ENCODE data around the gene APPBP2. TPM values are rescaled to one million over a fixed set of nuclear protein-coding genes. Genes with fewer than 3 reads are reported as not detected.
A peak's percentile ranks its signal among the peaks of the same experiment; 100 is the strongest.

Gene APPBP2
- total and polyA plus RNA-seq, 2 of the 8 experiments (the other 6 are each of a cell fraction or from before 2014, with no cell fraction given), result 3.3 to 18.0 TPM

DNA sequence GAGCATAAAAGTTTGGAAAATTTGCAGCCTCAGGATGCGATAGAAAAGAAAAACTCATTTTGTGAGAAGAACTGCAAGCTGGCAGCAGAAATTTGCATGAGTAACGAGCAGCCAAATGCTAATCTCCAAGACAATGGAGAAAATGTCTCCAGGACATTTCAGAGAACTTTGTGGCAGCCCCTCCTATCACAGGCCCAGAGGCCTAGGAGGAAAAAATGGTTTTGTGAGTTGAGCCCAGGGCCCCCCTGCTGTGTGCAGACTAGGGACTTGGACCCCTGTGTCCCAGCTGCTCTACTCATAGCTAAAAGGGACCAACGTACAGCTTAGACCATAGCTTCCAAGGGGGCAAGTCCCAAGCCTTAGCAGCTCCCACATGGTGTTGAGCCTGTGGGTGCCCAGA lies 34.3 kb downstream of the APPBP2 start:
- H4K8ac ChIP-seq (ENCODE audit: extremely low read depth, insufficient read depth, low read length), result no peak overlapping the region
- no peak overlapping the region for H2AK5ac ChIP-seq (ENCODE audit: low read depth, low read length)
- no peak overlapping the region for H2AFZ ChIP-seq (ENCODE audit: low read length)
- H3K4me1 ChIP-seq (replicated peaks in 1 of 4; ENCODE audit: control insufficient read depth in 3 of 4, insufficient read depth in 4 of 4, low read length in 3 of 4), result no peaks in the 10 kb centered on the region
- 93% methylated on average over 3 of the region's 3 CpGs; no CpG with 5 or more reads in 1 of the 2 experiments for WGBS, 2 experiments (ENCODE audit: extremely low coverage in 1 of 2, insufficient coverage in 1 of 2, insufficient read length in 1 of 2, insufficient replicate concordance in 2 of 2, low coverage in 1 of 2, low lambda C conversion rate in 2 of 2, missing lambda C conversion rate in 1 of 2)
- H2BK120ac ChIP-seq (replicated peaks; ENCODE audit: low read depth, low read length), result no peak overlapping the region
- peaks cover 57% of the 10 kb centered on the region in 2 experiments for H3K9me3 ChIP-seq (ENCODE audit: insufficient read depth in 2 of 2, low read depth in 1 of 2, low read length in 1 of 2)
- no peak overlapping the region for H3K18ac ChIP-seq (ENCODE audit: extremely low read depth, low read length)
- peaks cover 0 to 87% (median 38%) of the 10 kb centered on the region in 4 experiments; a peak in 6 of 8 replicates for H3K36me3 ChIP-seq (ENCODE audit: control insufficient read depth in 2 of 4, insufficient read depth in 4 of 4, low read length in 3 of 4)
- H4K20me1 ChIP-seq (replicated peaks in 1 of 2; ENCODE audit: control insufficient read depth in 1 of 2, insufficient read depth in 2 of 2, low read length in 2 of 2), result no peaks in the 10 kb centered on the region
- FAIRE-seq (no peak), DNase-seq (ENCODE audit: low read depth in 1 of 2, low spot score in 2 of 2) (peak in 1 of 2 experiments; percentile 54)
- no peak overlapping the region for H2BK20ac ChIP-seq (ENCODE audit: low read length)
- H3K56ac ChIP-seq (replicated peaks; ENCODE audit: insufficient read length, low read depth, low read length), result no peak overlapping the region
- H3K23ac ChIP-seq (ENCODE audit: insufficient read length), result no peak overlapping the region
- no peaks in the 10 kb centered on the region for H3K23me2 ChIP-seq (ENCODE audit: low read depth, low read length)
- ChIA-PET CTCF (ENCODE audit: partially characterized antibody) (no interaction called here), POLR2A (ENCODE audit: partially characterized antibody) (no interaction called here)
- no peaks in the 10 kb centered on the region for H3K79me1 ChIP-seq (ENCODE audit: low read depth, low read length)
- H3K9ac ChIP-seq (replicated peaks in 1 of 4; ENCODE audit: extremely low read depth in 1 of 4, low read depth in 3 of 4, low read length in 3 of 4), result no peak overlapping the region
- no peak overlapping the region for H3K4me2 ChIP-seq (ENCODE audit: insufficient read depth in 1 of 2, low read depth in 2 of 2, low read length in 2 of 2)
- no peak overlapping the region for H2BK5ac ChIP-seq (ENCODE audit: low read depth, low read length)
- no peak overlapping the region for H4K5ac ChIP-seq (ENCODE audit: insufficient read length, low read depth, low read length)
- H3K4ac ChIP-seq (replicated peaks; ENCODE audit: insufficient read length, low read depth, low read length), result no peak overlapping the region
- no peaks in the 10 kb centered on the region for H3K27me3 ChIP-seq (replicated peaks in 1 of 4; ENCODE audit: control insufficient read depth in 3 of 4, extremely low read depth in 1 of 4, insufficient read depth in 3 of 4, low read length in 3 of 4)
- no peak overlapping the region for H2BK12ac ChIP-seq (ENCODE audit: low read depth, low read length)
- no peak overlapping the region for H3K27ac ChIP-seq (ENCODE audit: low read depth, low read length)
- H3K14ac ChIP-seq (ENCODE audit: insufficient read length), result no peak overlapping the region
- no peak overlapping the region for H4K91ac ChIP-seq (replicated peaks; ENCODE audit: insufficient read length, low read length)
- no peaks in the 10 kb centered on the region for H3K79me2 ChIP-seq (ENCODE audit: control insufficient read depth in 1 of 2, insufficient read depth in 2 of 2, low read length in 2 of 2)
- no peak overlapping the region for H3K4me3 ChIP-seq (ENCODE audit: extremely low read depth in 1 of 4, insufficient read depth in 2 of 4, low read depth in 3 of 4, low read length in 4 of 4)
- H2BK15ac ChIP-seq (ENCODE audit: low read length), result no peak overlapping the region
- TF ChIP-seq SIRT6 (IDR thresholded peaks at IDR 0.05; ENCODE audit: low read length) (no peak), ATF3 (IDR thresholded peaks at IDR 0.05; ENCODE audit: insufficient read depth, low read depth, low read length) (no peak)
- TF ChIP-seq, protein P1, sequence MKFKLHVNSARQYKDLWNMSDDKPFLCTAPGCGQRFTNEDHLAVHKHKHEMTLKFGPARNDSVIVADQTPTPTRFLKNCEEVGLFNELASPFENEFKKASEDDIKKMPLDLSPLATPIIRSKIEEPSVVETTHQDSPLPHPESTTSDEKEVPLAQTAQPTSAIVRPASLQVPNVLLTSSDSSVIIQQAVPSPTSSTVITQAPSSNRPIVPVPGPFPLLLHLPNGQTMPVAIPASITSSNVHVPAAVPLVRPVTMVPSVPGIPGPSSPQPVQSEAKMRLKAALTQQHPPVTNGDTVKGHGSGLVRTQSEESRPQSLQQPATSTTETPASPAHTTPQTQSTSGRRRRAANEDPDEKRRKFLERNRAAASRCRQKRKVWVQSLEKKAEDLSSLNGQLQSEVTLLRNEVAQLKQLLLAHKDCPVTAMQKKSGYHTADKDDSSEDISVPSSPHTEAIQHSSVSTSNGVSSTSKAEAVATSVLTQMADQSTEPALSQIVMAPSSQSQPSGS (IDR thresholded peaks at IDR 0.05; ENCODE audit: low read length), result no peak

Data from H1 (cell line).